ENCODE data around the gene GRM7. TPM values are rescaled to one million over a fixed set of nuclear protein-coding genes. Genes with fewer than 3 reads are reported as not detected.

GRM7 gene
- total and polyA plus RNA-seq, 2 donors: 0.14 to 1.7 TPM

- no peaks in the 10 kb centered on the region for H3K27me3 ChIP-seq (ENCODE audit: control insufficient read depth in 2 of 2, insufficient read depth in 1 of 2, low read length in 1 of 2)
- no peak overlapping the region for H3K27ac ChIP-seq (ENCODE audit: low read depth in 1 of 2, low read length in 1 of 2)
- no peak overlapping the region for H3K4me3 ChIP-seq (ENCODE audit: low read length in 2 of 2)
- H3K9me3 ChIP-seq (ENCODE audit: control insufficient read depth in 2 of 2, insufficient read depth in 1 of 2, low read length in 1 of 2): no peaks in the 10 kb centered on the region
- DNase-seq (ENCODE audit: low read depth in 6 of 9, low spot score in 9 of 9): no peak
- no peaks in the 10 kb centered on the region for H3K4me1 ChIP-seq (ENCODE audit: control insufficient read depth in 2 of 2, insufficient read depth in 2 of 2, low read length in 2 of 2)
- 88% methylated on average over 3 of the region's 3 CpGs for WGBS
- H3K36me3 ChIP-seq (ENCODE audit: control insufficient read depth in 2 of 2, insufficient read depth in 2 of 2, low read length in 1 of 2): no peaks in the 10 kb centered on the region
These were observed 644.2 kb downstream of the GRM7 start for GRCh38 chr3:7504886-7505775.

GRCh38 chr3:7506606-7507180 is 645.8 kb downstream of the GRM7 start:
- no peak for DNase-seq (ENCODE audit: low read depth in 6 of 9, low spot score in 9 of 9)
- whole genome bisulfite sequencing: 75% methylated on average over 2 of the region's 2 CpGs
- H3K27ac ChIP-seq (ENCODE audit: low read depth in 1 of 2, low read length in 1 of 2): no peak overlapping the region
- H3K4me1 ChIP-seq (ENCODE audit: control insufficient read depth in 2 of 2, insufficient read depth in 2 of 2, low read length in 2 of 2): no peaks in the 10 kb centered on the region
- no peaks in the 10 kb centered on the region for H3K36me3 ChIP-seq (ENCODE audit: control insufficient read depth in 2 of 2, insufficient read depth in 2 of 2, low read length in 1 of 2)
- no peaks in the 10 kb centered on the region for H3K9me3 ChIP-seq (ENCODE audit: control insufficient read depth in 2 of 2, insufficient read depth in 1 of 2, low read length in 1 of 2)
- no peaks in the 10 kb centered on the region for H3K27me3 ChIP-seq (ENCODE audit: control insufficient read depth in 2 of 2, insufficient read depth in 1 of 2, low read length in 1 of 2)
- H3K4me3 ChIP-seq (ENCODE audit: low read length in 2 of 2): no peak overlapping the region

GRCh38 chr3:7508821-7509220 is 647.9 kb downstream of the GRM7 start:
- no peak overlapping the region for H3K4me3 ChIP-seq (ENCODE audit: low read length in 2 of 2)
- WGBS: 49% methylated on average over 2 of the region's 2 CpGs
- DNase-seq (ENCODE audit: low read depth in 6 of 9, low spot score in 9 of 9): no peak
- H3K27ac ChIP-seq (ENCODE audit: low read depth in 1 of 2, low read length in 1 of 2): no peak overlapping the region
- H3K36me3 ChIP-seq (ENCODE audit: control insufficient read depth in 2 of 2, insufficient read depth in 2 of 2, low read length in 1 of 2): no peaks in the 10 kb centered on the region
- H3K27me3 ChIP-seq (ENCODE audit: control insufficient read depth in 2 of 2, insufficient read depth in 1 of 2, low read length in 1 of 2): no peaks in the 10 kb centered on the region
- no peaks in the 10 kb centered on the region for H3K9me3 ChIP-seq (ENCODE audit: control insufficient read depth in 2 of 2, insufficient read depth in 1 of 2, low read length in 1 of 2)
- no peaks in the 10 kb centered on the region for H3K4me1 ChIP-seq (ENCODE audit: control insufficient read depth in 2 of 2, insufficient read depth in 2 of 2, low read length in 2 of 2)

GRCh38 chr3:7512048-7512447 is 651.1 kb downstream of the GRM7 start:
- Histone ChIP-seq H3K27ac (ENCODE audit: low read depth in 1 of 2, low read length in 1 of 2) (no peak overlapping the region), H3K4me3 (ENCODE audit: low read length in 2 of 2) (no peak overlapping the region), H3K4me1 (ENCODE audit: control insufficient read depth in 2 of 2, insufficient read depth in 2 of 2, low read length in 2 of 2) (no peaks in the 10 kb centered on the region), H3K9me3 (ENCODE audit: control insufficient read depth in 2 of 2, insufficient read depth in 1 of 2, low read length in 1 of 2) (no peaks in the 10 kb centered on the region), H3K36me3 (ENCODE audit: control insufficient read depth in 2 of 2, insufficient read depth in 2 of 2, low read length in 1 of 2) (no peaks in the 10 kb centered on the region), H3K27me3 (ENCODE audit: control insufficient read depth in 2 of 2, insufficient read depth in 1 of 2, low read length in 1 of 2) (no peaks in the 10 kb centered on the region)
- WGBS: 84% methylated on average over 1 of the region's 1 CpG
- DNase-seq (ENCODE audit: low read depth in 6 of 9, low spot score in 9 of 9): no peak

DNA sequence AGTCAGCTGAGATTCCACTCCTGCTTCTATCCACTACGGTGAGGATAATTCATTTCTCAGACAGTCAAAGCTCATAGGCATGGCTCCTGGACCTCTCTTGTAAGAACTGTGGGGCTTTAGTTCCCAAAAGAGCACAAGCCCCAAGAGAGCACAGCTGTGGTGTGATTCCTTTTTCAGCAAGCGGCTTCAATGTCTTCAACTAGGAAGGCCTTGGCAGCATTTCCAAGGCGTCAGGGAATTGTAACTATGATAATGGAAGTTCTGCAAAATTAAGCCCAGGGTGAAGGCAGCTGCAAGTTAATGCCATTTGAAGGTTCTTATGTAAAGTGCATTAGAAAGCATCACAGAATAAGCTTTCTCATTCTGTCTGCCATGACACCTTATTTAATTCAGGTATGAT is 657.1 kb downstream of the GRM7 start:
- no peaks in the 10 kb centered on the region for H3K9me3 ChIP-seq (ENCODE audit: control insufficient read depth in 2 of 2, insufficient read depth in 1 of 2, low read length in 1 of 2)
- H3K27me3 ChIP-seq (ENCODE audit: control insufficient read depth in 2 of 2, insufficient read depth in 1 of 2, low read length in 1 of 2): no peaks in the 10 kb centered on the region
- no peaks in the 10 kb centered on the region for H3K36me3 ChIP-seq (ENCODE audit: control insufficient read depth in 2 of 2, insufficient read depth in 2 of 2, low read length in 1 of 2)
- no peak overlapping the region for H3K27ac ChIP-seq (ENCODE audit: low read depth in 1 of 2, low read length in 1 of 2)
- DNase-seq (ENCODE audit: low read depth in 6 of 9, low spot score in 9 of 9): no peak
- no peak overlapping the region for H3K4me3 ChIP-seq (ENCODE audit: low read length in 2 of 2)
- WGBS: 93% methylated on average over 3 of the region's 3 CpGs
- no peaks in the 10 kb centered on the region for H3K4me1 ChIP-seq (ENCODE audit: control insufficient read depth in 2 of 2, insufficient read depth in 2 of 2, low read length in 2 of 2)

DNA sequence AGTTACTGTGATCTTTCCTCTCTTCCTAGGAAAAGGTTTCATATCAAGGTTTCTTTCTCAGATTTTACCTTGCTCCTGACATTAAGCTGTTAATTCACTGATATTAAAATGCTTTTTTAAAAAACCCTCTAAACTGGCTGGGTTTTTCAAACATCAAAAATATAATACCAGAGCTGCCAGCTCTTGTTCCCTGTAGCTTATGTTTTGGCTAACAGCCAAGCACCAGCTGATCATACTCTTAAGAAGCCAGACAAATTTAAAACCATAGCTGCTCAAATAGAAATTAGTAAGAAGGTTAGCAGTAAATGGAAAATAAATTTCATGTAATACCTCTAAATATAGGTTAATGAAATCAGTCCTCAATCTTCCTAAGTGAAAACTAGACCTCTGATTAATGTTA is 657.5 kb downstream of the GRM7 start:
- H3K4me1 ChIP-seq (ENCODE audit: control insufficient read depth in 2 of 2, insufficient read depth in 2 of 2, low read length in 2 of 2): no peaks in the 10 kb centered on the region
- H3K4me3 ChIP-seq (ENCODE audit: low read length in 2 of 2): no peak overlapping the region
- no peaks in the 10 kb centered on the region for H3K36me3 ChIP-seq (ENCODE audit: control insufficient read depth in 2 of 2, insufficient read depth in 2 of 2, low read length in 1 of 2)
- H3K27me3 ChIP-seq (ENCODE audit: control insufficient read depth in 2 of 2, insufficient read depth in 1 of 2, low read length in 1 of 2): no peaks in the 10 kb centered on the region
- H3K9me3 ChIP-seq (ENCODE audit: control insufficient read depth in 2 of 2, insufficient read depth in 1 of 2, low read length in 1 of 2): no peaks in the 10 kb centered on the region
- H3K27ac ChIP-seq (ENCODE audit: low read depth in 1 of 2, low read length in 1 of 2): no peak overlapping the region
- DNase-seq (ENCODE audit: low read depth in 6 of 9, low spot score in 9 of 9): no peak

- no peaks in the 10 kb centered on the region for H3K4me1 ChIP-seq (ENCODE audit: control insufficient read depth in 2 of 2, insufficient read depth in 2 of 2, low read length in 2 of 2)
- H3K27me3 ChIP-seq (ENCODE audit: control insufficient read depth in 2 of 2, insufficient read depth in 1 of 2, low read length in 1 of 2): no peaks in the 10 kb centered on the region
- H3K36me3 ChIP-seq (ENCODE audit: control insufficient read depth in 2 of 2, insufficient read depth in 2 of 2, low read length in 1 of 2): no peaks in the 10 kb centered on the region
- WGBS: 100% methylated on average over 1 of the region's 1 CpG
- no peak overlapping the region for H3K4me3 ChIP-seq (ENCODE audit: low read length in 2 of 2)
- H3K27ac ChIP-seq (ENCODE audit: low read depth in 1 of 2, low read length in 1 of 2): no peak overlapping the region
- DNase-seq (ENCODE audit: low read depth in 6 of 9, low spot score in 9 of 9): no peak
- H3K9me3 ChIP-seq (ENCODE audit: control insufficient read depth in 2 of 2, insufficient read depth in 1 of 2, low read length in 1 of 2): no peaks in the 10 kb centered on the region
These were observed 659.1 kb downstream of the GRM7 start for GRCh38 chr3:7520059-7520458.

DNA sequence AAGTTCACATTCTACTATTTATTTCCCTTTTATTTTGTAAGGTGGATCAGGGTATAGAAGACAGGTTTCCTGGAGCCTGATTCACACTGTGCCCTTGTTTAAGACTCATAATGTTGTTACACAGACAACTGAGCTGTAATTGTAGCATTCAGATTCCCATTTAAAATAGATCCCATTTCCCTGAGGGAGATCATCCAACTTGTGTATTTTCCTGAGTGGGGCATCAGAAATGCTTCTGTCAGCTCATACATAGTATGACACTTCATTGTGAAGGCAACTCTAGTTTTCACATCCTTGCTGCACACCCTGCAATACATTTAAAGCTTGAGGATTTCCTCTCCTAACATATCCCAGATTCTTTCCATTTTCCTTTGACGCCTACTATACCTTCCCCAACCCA is 659.7 kb downstream of the GRM7 start:
- H3K4me1 ChIP-seq (ENCODE audit: control insufficient read depth in 2 of 2, insufficient read depth in 2 of 2, low read length in 2 of 2): no peaks in the 10 kb centered on the region
- 85% methylated on average over 1 of the region's 1 CpG for WGBS
- H3K36me3 ChIP-seq (ENCODE audit: control insufficient read depth in 2 of 2, insufficient read depth in 2 of 2, low read length in 1 of 2): no peaks in the 10 kb centered on the region
- no peaks in the 10 kb centered on the region for H3K9me3 ChIP-seq (ENCODE audit: control insufficient read depth in 2 of 2, insufficient read depth in 1 of 2, low read length in 1 of 2)
- H3K27me3 ChIP-seq (ENCODE audit: control insufficient read depth in 2 of 2, insufficient read depth in 1 of 2, low read length in 1 of 2): no peaks in the 10 kb centered on the region
- no peak overlapping the region for H3K4me3 ChIP-seq (ENCODE audit: low read length in 2 of 2)
- no peak for DNase-seq (ENCODE audit: low read depth in 6 of 9, low spot score in 9 of 9)
- H3K27ac ChIP-seq (ENCODE audit: low read depth in 1 of 2, low read length in 1 of 2): no peak overlapping the region

DNA sequence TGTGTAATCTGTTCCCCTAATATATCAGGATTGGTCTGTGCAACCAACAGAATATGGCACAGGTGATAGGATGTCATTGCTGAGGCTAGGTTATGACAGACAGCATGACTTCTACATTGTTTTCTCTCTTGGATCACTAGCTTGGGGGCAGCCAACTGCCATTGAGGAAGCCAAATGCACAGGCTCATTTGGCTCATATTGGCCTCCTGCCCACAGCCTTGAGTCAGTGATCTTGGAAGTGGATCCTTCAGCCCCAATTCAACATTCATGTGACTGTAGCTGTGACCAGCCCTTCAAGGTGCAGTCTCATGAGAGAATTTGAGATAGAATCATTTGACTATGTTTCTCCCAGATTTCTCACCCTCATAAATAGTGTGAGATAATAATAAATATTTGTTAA is 675.6 kb downstream of the GRM7 start:
- Histone ChIP-seq H3K36me3 (ENCODE audit: control insufficient read depth in 2 of 2, insufficient read depth in 2 of 2, low read length in 1 of 2) (no peaks in the 10 kb centered on the region), H3K9me3 (ENCODE audit: control insufficient read depth in 2 of 2, insufficient read depth in 1 of 2, low read length in 1 of 2) (no peaks in the 10 kb centered on the region), H3K4me3 (ENCODE audit: low read length in 2 of 2) (no peak overlapping the region), H3K27me3 (ENCODE audit: control insufficient read depth in 2 of 2, insufficient read depth in 1 of 2, low read length in 1 of 2) (no peaks in the 10 kb centered on the region), H3K4me1 (ENCODE audit: control insufficient read depth in 2 of 2, insufficient read depth in 2 of 2, low read length in 2 of 2) (no peaks in the 10 kb centered on the region), H3K27ac (ENCODE audit: low read depth in 1 of 2, low read length in 1 of 2) (no peak overlapping the region)
- DNase-seq (ENCODE audit: low read depth in 6 of 9, low spot score in 9 of 9): no peak

Data from thymus (tissue), 11 donors.